ENCODE measurements around the gene ARFGEF3. TPM values are rescaled to one million over a fixed set of nuclear protein-coding genes. Genes with fewer than 3 reads are reported as not detected.

The ARFGEF3 gene
- total RNA-seq, 1 donor from 2014 or later: 3.8 TPM

- TF ChIP-seq EZH2 (IDR thresholded peaks at IDR 0.05): no peak
- TF ChIP-seq EZH2phosphoT487 (IDR thresholded peaks at IDR 0.05): no peak
- TF ChIP-seq CTCF (IDR thresholded peaks at IDR 0.05): no peak
- no peaks in the 10 kb centered on the region for H3K4me1 ChIP-seq
- DNase-seq (ENCODE audit: low spot score): no peak
- H3K4me3 ChIP-seq: no peak overlapping the region
- H4K20me1 ChIP-seq (ENCODE audit: low read depth): no peaks in the 10 kb centered on the region
- no peaks in the 10 kb centered on the region for H3K36me3 ChIP-seq
- Mint-ChIP-seq H3K9me3 (no peaks in the 10 kb centered on the region), H3K27ac (no peak overlapping the region), H3K4me3 (no peak overlapping the region), H3K36me3 (no peaks in the 10 kb centered on the region), H3K4me1 (peaks cover 3% of the 10 kb centered on the region), H3K27me3 (ENCODE audit: insufficient read depth, low read depth) (peaks cover 4% of the 10 kb centered on the region)
- H3K27ac ChIP-seq: no peak overlapping the region
- no peak overlapping the region for H2AFZ ChIP-seq (replicated peaks)
- H3K4me2 ChIP-seq: no peak overlapping the region
- H3K9ac ChIP-seq: no peak overlapping the region
- H3K9me3 ChIP-seq (ENCODE audit: low read depth): no peaks in the 10 kb centered on the region
- no peaks in the 10 kb centered on the region for H3F3A ChIP-seq (ENCODE audit: low read depth)
- H3K79me2 ChIP-seq (ENCODE audit: low read depth): no peaks in the 10 kb centered on the region
- H3K27me3 ChIP-seq: no peaks in the 10 kb centered on the region
Measured at GRCh38 chr6:138261116-138261780, 99.5 kb downstream of the ARFGEF3 start.

GRCh38 chr6:138263963-138264362 is 102.2 kb downstream of the ARFGEF3 start:
- Mint-ChIP-seq H3K36me3 (no peaks in the 10 kb centered on the region), H3K27ac (no peak overlapping the region), H3K4me1 (peaks cover 3% of the 10 kb centered on the region), H3K9me3 (no peaks in the 10 kb centered on the region), H3K4me3 (no peak overlapping the region), H3K27me3 (ENCODE audit: insufficient read depth, low read depth) (peaks cover 6% of the 10 kb centered on the region)
- Histone ChIP-seq H2AFZ (replicated peaks) (no peak overlapping the region), H3K27ac (no peak overlapping the region), H3K4me1 (no peaks in the 10 kb centered on the region), H3F3A (ENCODE audit: low read depth) (no peaks in the 10 kb centered on the region), H3K9ac (no peak overlapping the region), H4K20me1 (ENCODE audit: low read depth) (no peaks in the 10 kb centered on the region), H3K79me2 (ENCODE audit: low read depth) (no peaks in the 10 kb centered on the region), H3K9me3 (ENCODE audit: low read depth) (no peaks in the 10 kb centered on the region), H3K4me3 (no peak overlapping the region), H3K36me3 (no peaks in the 10 kb centered on the region), H3K4me2 (no peak overlapping the region), H3K27me3 (no peaks in the 10 kb centered on the region)
- TF ChIP-seq EZH2 (IDR thresholded peaks at IDR 0.05) (no peak), EZH2phosphoT487 (IDR thresholded peaks at IDR 0.05) (no peak), CTCF (IDR thresholded peaks at IDR 0.05) (no peak)
- no peak for DNase-seq (ENCODE audit: low spot score)

GRCh38 chr6:138264372-138264880 is 102.7 kb downstream of the ARFGEF3 start:
- TF ChIP-seq EZH2 (IDR thresholded peaks at IDR 0.05): no peak
- Histone ChIP-seq H3K27ac (no peak overlapping the region), H3K27me3 (no peaks in the 10 kb centered on the region), H3K36me3 (no peaks in the 10 kb centered on the region), H3F3A (ENCODE audit: low read depth) (no peaks in the 10 kb centered on the region), H3K9ac (no peak overlapping the region), H3K4me3 (no peak overlapping the region), H3K79me2 (ENCODE audit: low read depth) (no peaks in the 10 kb centered on the region), H2AFZ (replicated peaks) (no peak overlapping the region), H3K4me1 (no peaks in the 10 kb centered on the region), H3K9me3 (ENCODE audit: low read depth) (no peaks in the 10 kb centered on the region), H3K4me2 (no peak overlapping the region), H4K20me1 (ENCODE audit: low read depth) (no peaks in the 10 kb centered on the region)
- Mint-ChIP-seq H3K27ac (no peak overlapping the region), H3K27me3 (ENCODE audit: insufficient read depth, low read depth) (peaks cover 6% of the 10 kb centered on the region), H3K4me1 (no peaks in the 10 kb centered on the region), H3K9me3 (no peaks in the 10 kb centered on the region), H3K4me3 (no peak overlapping the region), H3K36me3 (no peaks in the 10 kb centered on the region)
- DNase-seq (ENCODE audit: low spot score): no peak

- Mint-ChIP-seq H3K9me3 (no peaks in the 10 kb centered on the region), H3K36me3 (no peaks in the 10 kb centered on the region), H3K4me3 (no peak overlapping the region), H3K4me1 (no peaks in the 10 kb centered on the region), H3K27me3 (ENCODE audit: insufficient read depth, low read depth) (peaks cover 6% of the 10 kb centered on the region), H3K27ac (no peak overlapping the region)
- H3K27ac ChIP-seq: no peak overlapping the region
- no peak overlapping the region for H2AFZ ChIP-seq (replicated peaks)
- H3K79me2 ChIP-seq (ENCODE audit: low read depth): no peaks in the 10 kb centered on the region
- no peaks in the 10 kb centered on the region for H3K27me3 ChIP-seq
- H3K9ac ChIP-seq: no peak overlapping the region
- TF ChIP-seq EZH2 (IDR thresholded peaks at IDR 0.05): no peak
- no peak for TF ChIP-seq CTCF (IDR thresholded peaks at IDR 0.05)
- no peak for TF ChIP-seq EZH2phosphoT487 (IDR thresholded peaks at IDR 0.05)
- H3K9me3 ChIP-seq (ENCODE audit: low read depth): no peaks in the 10 kb centered on the region
- no peaks in the 10 kb centered on the region for H3K36me3 ChIP-seq
- no peaks in the 10 kb centered on the region for H3K4me1 ChIP-seq
- no peak overlapping the region for H3K4me2 ChIP-seq
- no peak for DNase-seq (ENCODE audit: low spot score)
- no peak overlapping the region for H3K4me3 ChIP-seq
- H3F3A ChIP-seq (ENCODE audit: low read depth): no peaks in the 10 kb centered on the region
- H4K20me1 ChIP-seq (ENCODE audit: low read depth): no peaks in the 10 kb centered on the region
Measured at GRCh38 chr6:138266095-138266494, 104.4 kb downstream of the ARFGEF3 start.
